HG03565 (cell line): ENCODE measurements around the gene TTC29.

ENCODE experiments used
- ATAC-seq: cut with Tn5 transposase; IDR thresholded peaks from one replicate; pipeline ENCODE4 v1.9.1; 2021; ENCODE audit warnings: mild to moderate bottlenecking, moderate library complexity; ENCODE audit not compliant: unreplicated experiment

The TTC29 gene

GRCh38 chr4:146945556-146946374 lies at the start of gene TTC29:
TSS of gene TTC29 (minus strand) at chr4:146945864. CDS start at chr4:146939895, 5,969 bp downstream.
- peak; percentile 99 for ATAC-seq

- no peak for ATAC-seq
These were observed 36.0 kb upstream of the TTC29 start for GRCh38 chr4:146981651-146982050.

GRCh38 chr4:146978641-146979040 lies 33.0 kb upstream of the TTC29 start:
- ATAC-seq: no peak

- no peak for ATAC-seq
These were observed 30.5 kb upstream of the TTC29 start for GRCh38 chr4:146976145-146976544.

GRCh38 chr4:146975527-146975926 lies 29.9 kb upstream of the TTC29 start:
- ATAC-seq: no peak

- ATAC-seq: no peak
These were observed 29.4 kb upstream of the TTC29 start for GRCh38 chr4:146975036-146975435.

- ATAC-seq: no peak
These were observed 26.4 kb upstream of the TTC29 start for GRCh38 chr4:146972036-146972435.

- no peak for ATAC-seq
These were observed 23.5 kb upstream of the TTC29 start for GRCh38 chr4:146969126-146969525.

- no peak for ATAC-seq
These were observed 15.0 kb upstream of the TTC29 start for GRCh38 chr4:146960634-146961033.

- no peak for ATAC-seq
These were observed 14.0 kb upstream of the TTC29 start for GRCh38 chr4:146959692-146960091.

GRCh38 chr4:146957237-146957636 lies 11.6 kb upstream of the TTC29 start:
- ATAC-seq: no peak

GRCh38 chr4:146952896-146953295 lies 7.2 kb upstream of the TTC29 start:
- no peak for ATAC-seq

GRCh38 chr4:146949559-146949958 lies 3.9 kb upstream of the TTC29 start:
- ATAC-seq: no peak

- no peak for ATAC-seq
These were observed 1.8 kb downstream of the TTC29 start for GRCh38 chr4:146943691-146944375.

GRCh38 chr4:146932116-146932515 lies 13.5 kb downstream of the TTC29 start:
- no peak for ATAC-seq

- ATAC-seq: no peak
These were observed 15.0 kb downstream of the TTC29 start for GRCh38 chr4:146930673-146931072.

GRCh38 chr4:146927695-146928094 lies 18.0 kb downstream of the TTC29 start:
- ATAC-seq: no peak

GRCh38 chr4:146916479-146917076 lies 29.1 kb downstream of the TTC29 start:
- peak; percentile 62 for ATAC-seq

GRCh38 chr4:146915132-146915531 lies 30.5 kb downstream of the TTC29 start:
- ATAC-seq: no peak

GRCh38 chr4:146900295-146900694 lies 45.4 kb downstream of the TTC29 start:
- no peak for ATAC-seq

GRCh38 chr4:146890301-146890700 lies 55.4 kb downstream of the TTC29 start:
- no peak for ATAC-seq

GRCh38 chr4:146883070-146883469 lies 62.6 kb downstream of the TTC29 start:
- ATAC-seq: no peak
